ENCODE results near the gene TPT1. TPM values are rescaled to one million over a fixed set of nuclear protein-coding genes. Genes with fewer than 3 reads are reported as not detected.

The TPT1 gene
- total and polyA plus RNA-seq, 9 of the 15 experiments (the other 6 are each of a cell fraction or from before 2014, with no cell fraction given), result 602 to 2,508 (median 1,784) TPM

DNA sequence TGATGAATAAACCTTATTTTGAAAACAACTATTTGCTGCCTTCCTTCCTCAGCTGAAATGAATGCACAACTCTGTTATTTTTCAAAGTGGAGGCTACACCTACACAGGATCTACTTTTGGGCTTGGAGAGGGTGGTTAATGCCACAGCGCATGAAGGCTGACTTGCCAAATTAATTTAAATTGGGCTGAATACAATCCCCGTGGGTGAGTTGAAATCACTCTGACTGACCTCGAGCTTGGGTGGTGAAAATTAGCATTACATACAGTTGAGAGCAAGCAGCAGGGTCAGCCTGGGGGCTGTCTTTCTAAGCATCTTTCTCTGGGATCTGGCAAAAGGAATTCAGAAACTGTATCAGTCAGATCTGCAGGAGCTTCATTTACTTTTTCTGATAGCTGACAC, 38.5 kb downstream of the TPT1 start:
- DNase-seq (ENCODE audit: extremely low read depth in 1 of 4, low spot score in 3 of 4) (no peak), FAIRE-seq (no peak), ATAC-seq (no peak)
- TF ChIP-seq MAFK (IDR thresholded peaks at IDR 0.05; ENCODE audit: low read length), result no peak
- Histone ChIP-seq H3K79me2 (ENCODE audit: control insufficient read depth, insufficient read depth, low read length) (no peaks in the 10 kb centered on the region), H3K27me3 (ENCODE audit: control insufficient read depth in 2 of 2, insufficient read depth in 2 of 2, low read length in 2 of 2) (no peaks in the 10 kb centered on the region), H3K27ac (ENCODE audit: extremely low read depth, low read depth, low read length) (no peak overlapping the region), H3K4me1 (replicated peaks in 1 of 2; ENCODE audit: control insufficient read depth in 2 of 2, insufficient read depth in 2 of 2, low read length in 2 of 2) (peaks cover 16 to 21% of the 10 kb centered on the region in 2 experiments; a peak in 4 of 5 replicates), H3K9ac (ENCODE audit: insufficient read depth in 1 of 2, low read depth in 2 of 2, low read length in 2 of 2) (no peak overlapping the region), H3K9me1 (ENCODE audit: control insufficient read depth, insufficient read depth, low read length) (peaks cover 2% of the 10 kb centered on the region), H3K4me3 (no peak overlapping the region), H2AFZ (ENCODE audit: low read depth, low read length) (no peak overlapping the region), H3K9me3 (replicated peaks; ENCODE audit: control insufficient read depth, insufficient read depth, low read depth, low read length) (no peaks in the 10 kb centered on the region), H3K36me3 (ENCODE audit: control insufficient read depth, insufficient read depth, low read length) (no peaks in the 10 kb centered on the region), H4K20me1 (replicated peaks; ENCODE audit: control insufficient read depth, insufficient read depth, low read length) (0 out of 2 replicates have a peak, but pooled peaks cover 4% of the 10 kb centered on the region), H3K4me2 (ENCODE audit: insufficient read depth, low read length) (no peak overlapping the region)
- in situ Hi-C loops (cut with MboI) (no loop called here), intact Hi-C loops (cut with micrococcal nuclease) (loop anchor here (10.0 kb wide), 2 partner anchors 108 to 818 kb away; no protein-coding TSS in a partner anchor)
- 38% methylated on average over 3 of the region's 3 CpGs for WGBS (ENCODE audit: insufficient coverage, low coverage, missing lambda C conversion rate)
- BruUV-seq (replicated peaks), result no TSS peak
- CTCF ChIA-PET (ENCODE audit: low intra/inter-chr PET ratio), result interaction anchor here (0.6 kb wide), 1 partner anchor 330 kb away, joined by 3 read pairs; no protein-coding TSS in a partner anchor
- POLR2A ChIA-PET, result interaction anchor here (1.2 kb wide), 1 partner anchor 242 kb away, joined by 3 read pairs; no protein-coding TSS in a partner anchor

DNA sequence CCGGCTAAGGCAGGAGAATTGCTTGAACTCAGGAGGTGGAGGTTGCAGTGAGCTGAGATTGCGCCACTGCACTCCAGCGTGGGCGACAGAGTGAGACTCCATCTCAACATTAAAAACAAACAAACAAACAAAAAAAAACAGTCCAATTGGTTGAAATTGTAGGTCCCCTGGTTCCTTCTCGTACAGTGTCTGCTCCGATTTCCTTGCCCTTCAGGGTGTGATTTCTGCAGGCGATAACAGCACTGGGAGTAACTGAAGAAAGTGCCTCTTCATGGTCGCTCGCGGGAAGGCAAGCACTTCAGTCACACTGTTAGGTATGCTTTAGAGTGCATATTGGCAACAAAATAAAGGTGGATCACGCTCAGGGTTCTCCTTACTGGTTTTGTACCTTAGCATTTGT, 39.7 kb downstream of the TPT1 start:
- Histone ChIP-seq H3K4me2 (ENCODE audit: insufficient read depth, low read length) (peak overlapping the region; percentile 46; the same call in 1 of the 2 replicates), H4K20me1 (replicated peaks; ENCODE audit: control insufficient read depth, insufficient read depth, low read length) (0 out of 2 replicates have a peak, but pooled peaks cover 4% of the 10 kb centered on the region), H3K27me3 (ENCODE audit: control insufficient read depth in 2 of 2, insufficient read depth in 2 of 2, low read length in 2 of 2) (no peaks in the 10 kb centered on the region), H3K36me3 (ENCODE audit: control insufficient read depth, insufficient read depth, low read length) (no peaks in the 10 kb centered on the region), H3K27ac (ENCODE audit: extremely low read depth, low read depth, low read length) (no peak overlapping the region; the same call in 2 of the 3 replicates), H3K9me1 (ENCODE audit: control insufficient read depth, insufficient read depth, low read length) (peaks cover 2% of the 10 kb centered on the region), H3K4me3 (no peak overlapping the region), H3K9ac (ENCODE audit: insufficient read depth in 1 of 2, low read depth in 2 of 2, low read length in 2 of 2) (no peak overlapping the region), H2AFZ (ENCODE audit: low read depth, low read length) (peak overlapping the region; percentile 76), H3K4me1 (replicated peaks in 1 of 2; ENCODE audit: control insufficient read depth in 2 of 2, insufficient read depth in 2 of 2, low read length in 2 of 2) (peaks cover 16 to 21% of the 10 kb centered on the region in 2 experiments; a peak in 4 of 5 replicates), H3K79me2 (ENCODE audit: control insufficient read depth, insufficient read depth, low read length) (no peaks in the 10 kb centered on the region), H3K9me3 (replicated peaks; ENCODE audit: control insufficient read depth, insufficient read depth, low read depth, low read length) (no peaks in the 10 kb centered on the region)
- WGBS (ENCODE audit: insufficient coverage, low coverage, missing lambda C conversion rate), result 6% methylated on average over 10 of the region's 11 CpGs
- no TSS peak for BruUV-seq (replicated peaks)
- in situ Hi-C loops (cut with MboI), result no loop called here
- peak; percentile 81 for ATAC-seq
- peak in 2 of 4 experiments; percentile 38 to 50 for DNase-seq (ENCODE audit: extremely low read depth in 1 of 4, low spot score in 3 of 4)
- ChIA-PET POLR2A (no interaction called here), CTCF (ENCODE audit: low intra/inter-chr PET ratio) (no interaction called here)
- intact Hi-C loops (cut with micrococcal nuclease), result loop anchor here (10.0 kb wide), 2 partner anchors 106 to 816 kb away; no protein-coding TSS in a partner anchor
- FAIRE-seq, result peak; percentile 93
- TF ChIP-seq SMARCA4 (IDR thresholded peaks at IDR 0.05) (peak; percentile 71), POLR2H (tag; IDR thresholded peaks at IDR 0.05; ENCODE audit: low read depth) (no peak), KAT8 (IDR thresholded peaks at IDR 0.05; ENCODE audit: low read depth) (no peak), GATAD2B (IDR thresholded peaks at IDR 0.05; ENCODE audit: borderline replicate concordance) (no peak), ZNF79 (CRISPR knock-in tag; IDR thresholded peaks at IDR 0.05; ENCODE audit: low read depth) (no peak), FOXA3 (CRISPR knock-in tag; conservative IDR thresholded peaks at IDR 0.05 in 1 of 2, IDR thresholded peaks at IDR 0.05 in 1 of 2) (no peak), ZNF445 (CRISPR knock-in tag; IDR thresholded peaks at IDR 0.05; ENCODE audit: low read depth) (no peak), ZNF224 (CRISPR knock-in tag; IDR thresholded peaks at IDR 0.05) (no peak), SNRNP70 (optimal IDR thresholded peaks at IDR 0.05; ENCODE audit: low read depth, low read length) (no peak), MECOM (CRISPR knock-in tag; IDR thresholded peaks at IDR 0.05) (no peak), HBP1 (CRISPR knock-in tag; IDR thresholded peaks at IDR 0.05) (no peak), DPF2 (IDR thresholded peaks at IDR 0.05) (peak; percentile 53), ZNF3 (CRISPR knock-in tag; IDR thresholded peaks at IDR 0.05) (no peak)
- TF ChIP-seq, protein P1, sequence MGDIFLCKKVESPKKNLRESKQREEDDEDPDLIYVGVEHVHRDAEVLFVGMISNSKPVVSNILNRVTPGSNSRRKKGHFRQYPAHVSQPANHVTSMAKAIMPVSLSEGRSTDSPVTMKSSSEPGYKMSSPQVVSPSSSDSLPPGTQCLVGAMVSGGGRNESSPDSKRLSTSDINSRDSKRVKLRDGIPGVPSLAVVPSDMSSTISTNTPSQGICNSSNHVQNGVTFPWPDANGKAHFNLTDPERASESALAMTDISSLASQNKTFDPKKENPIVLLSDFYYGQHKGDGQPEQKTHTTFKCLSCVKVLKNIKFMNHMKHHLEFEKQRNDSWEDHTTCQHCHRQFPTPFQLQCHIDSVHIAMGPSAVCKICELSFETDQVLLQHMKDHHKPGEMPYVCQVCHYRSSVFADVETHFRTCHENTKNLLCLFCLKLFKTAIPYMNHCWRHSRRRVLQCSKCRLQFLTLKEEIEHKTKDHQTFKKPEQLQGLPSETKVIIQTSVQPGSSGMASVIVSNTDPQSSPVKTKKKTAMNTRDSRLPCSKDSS (IDR thresholded peaks at IDR 0.05; ENCODE audit: low read depth, partially characterized antibody), result no peak
